Neural cell (in vitro differentiated cells): ENCODE results near the gene OR5B2. TPM values are rescaled to one million over a fixed set of nuclear protein-coding genes. Genes with fewer than 3 reads are reported as not detected.

ENCODE experiments used
- H2AFZ ChIP-seq: fragments of 200-600, 300-800 bp; sonication (generic), shearing (Covaris generic); 2 replicates; pipeline ENCODE4 v1.6.0; 2014; ENCODE audit warnings: low read depth, mild to moderate bottlenecking, antibody characterized with exemption, low read length, moderate library complexity
- H3F3A ChIP-seq: fragments of 200-600 bp; shearing (Covaris generic); 2 replicates; pipeline ENCODE4 v1.6.1; 2016; ENCODE audit warnings: mild to moderate bottlenecking, moderate library complexity, mixed read lengths, antibody characterized with exemption, low read length; ENCODE audit not compliant: insufficient read depth, poor library complexity, severe bottlenecking
- H3K27ac ChIP-seq: fragments of 200-600, 300-800 bp; sonication (generic), shearing (Covaris generic); 2 replicates; pipeline ENCODE4 v1.5.1; 2014; ENCODE audit warnings: mild to moderate bottlenecking, low read length, moderate library complexity
- H3K27me3 ChIP-seq: fragments of 300-800, 200-600 bp; sonication (generic), shearing (Covaris generic); 2 replicates; pipeline ENCODE4 v1.6.0; 2014; ENCODE audit warnings: mild to moderate bottlenecking, low read depth, low read length, moderate library complexity; ENCODE audit not compliant: insufficient read depth
- H3K36me3 ChIP-seq: fragments of 300-800, 200-600 bp; sonication (generic), shearing (Covaris generic); 2 replicates; pipeline ENCODE4 v1.5.1; 2014; ENCODE audit warnings: mild to moderate bottlenecking, antibody characterized with exemption, low read length, moderate library complexity; ENCODE audit not compliant: insufficient read depth
- H3K4me2 ChIP-seq: fragments of 300-800, 200-600 bp; sonication (generic), shearing (Covaris generic); 2 replicates; pipeline ENCODE4 v1.6.0; 2014; ENCODE audit warnings: mild to moderate bottlenecking, low read length
- H3K4me3 ChIP-seq: fragments of 300-800, 200-600 bp; sonication (generic), shearing (Covaris generic); 2 replicates; pipeline ENCODE4 v1.5.1; 2014; ENCODE audit warnings: mild to moderate bottlenecking, low read length, moderate library complexity
- H3K79me2 ChIP-seq: fragments of 200-600 bp; shearing (Covaris generic); replicated peaks from 2 replicates; pipeline ENCODE4 v1.6.0; 2014; ENCODE audit warnings: mild to moderate bottlenecking, low read length, moderate library complexity; ENCODE audit not compliant: insufficient read depth
- H3K9ac ChIP-seq: fragments of 300-800, 200-600 bp; sonication (generic), shearing (Covaris generic); 2 replicates; pipeline ENCODE4 v1.6.1; 2016; ENCODE audit warnings: mild to moderate bottlenecking, low read length, mixed read lengths
- H3K9me2 ChIP-seq: fragments of 200-600 bp; shearing (Covaris generic); 2 replicates; pipeline ENCODE4 v1.6.1; 2016; ENCODE audit warnings: mild to moderate bottlenecking, low read length, mixed read lengths; ENCODE audit not compliant: insufficient read depth
- H3K9me3 ChIP-seq: fragments of 200-600, 300-800 bp; sonication (generic), shearing (Covaris generic); 2 replicates; pipeline ENCODE4 v1.6.1; 2016; ENCODE audit warnings: mild to moderate bottlenecking, mixed run types, low read length, moderate library complexity, mixed read lengths
- H4K20me1 ChIP-seq: fragments of 200-600 bp; shearing (Covaris generic); 2 replicates; pipeline ENCODE4 v1.6.1; 2016; ENCODE audit warnings: mild to moderate bottlenecking, mixed run types; ENCODE audit not compliant: insufficient read depth
- CTCF ChIP-seq: fragments of 450-650 bp; IDR thresholded peaks from 2 replicates; pipeline ENCODE4 v1.5.1; 2014; ENCODE audit warnings: antibody characterized with exemption, mild to moderate bottlenecking, moderate library complexity; ENCODE audit not compliant: poor library complexity, severe bottlenecking
- EP300 ChIP-seq: fragments of 450-650 bp; conservative IDR thresholded peaks from 2 replicates; pipeline ENCODE4 v1.6.1; 2014; ENCODE audit warnings: antibody characterized with exemption, mild to moderate bottlenecking, moderate library complexity; ENCODE audit not compliant: poor library complexity, severe bottlenecking
- EZH2 ChIP-seq: fragments of 200-600, 300-800 bp; shearing (Covaris generic), sonication (generic); IDR thresholded peaks from 2 replicates; pipeline ENCODE4 v1.6.1; 2014; ENCODE audit warnings: antibody characterized with exemption, low read length, borderline replicate concordance, mild to moderate bottlenecking; ENCODE audit not compliant: insufficient read depth, poor library complexity, severe bottlenecking
- MXI1 ChIP-seq: fragments of 450-650 bp; conservative IDR thresholded peaks from 2 replicates; pipeline ENCODE4 v1.6.1; 2014; ENCODE audit warnings: antibody characterized with exemption, mild to moderate bottlenecking; ENCODE audit not compliant: poor library complexity, severe bottlenecking
- POLR2AphosphoS5 ChIP-seq: IDR thresholded peaks from 2 replicates; pipeline ENCODE4 v1.6.1; 2012
- RAD21 ChIP-seq: fragments of 450-650 bp; conservative IDR thresholded peaks from 2 replicates; pipeline ENCODE4 v1.6.1; 2014; ENCODE audit warnings: antibody characterized with exemption, mild to moderate bottlenecking, moderate library complexity
- REST ChIP-seq: IDR thresholded peaks from 2 replicates; pipeline ENCODE4 v1.6.1; 2012; ENCODE audit warnings: borderline replicate concordance
- SMC3 ChIP-seq: fragments of 450-650 bp; conservative IDR thresholded peaks from 2 replicates; pipeline ENCODE4 v1.6.1; 2014; ENCODE audit warnings: antibody characterized with exemption, mild to moderate bottlenecking, moderate library complexity; ENCODE audit not compliant: poor library complexity
- TAF1 ChIP-seq: IDR thresholded peaks from 2 replicates; pipeline ENCODE4 v1.6.1; 2012; ENCODE audit warnings: low read depth
- polyA plus RNA-seq: library from polyadenylated mRNA; depleted of rRNA; stranded (reverse); fragments of >200 nt; gene quantifications from 2 replicates; pipeline ENCODE4 v1.2.3, GENCODE V29; 2014

The OR5B2 gene
- polyA plus RNA-seq, 1 donor from 2014 or later: not detected

- Histone ChIP-seq H3K4me2 (no peak overlapping the region), H3K79me2 (no peaks in the 10 kb centered on the region), H3K4me3 (no peak overlapping the region), H4K20me1 (no peaks in the 10 kb centered on the region), H3K9me2 (no peaks in the 10 kb centered on the region), H2AFZ (no peak overlapping the region), H3K27me3 (no peaks in the 10 kb centered on the region), H3F3A (no peaks in the 10 kb centered on the region), H3K36me3 (no peaks in the 10 kb centered on the region), H3K9ac (no peak overlapping the region), H3K27ac (no peak overlapping the region), H3K9me3 (peaks cover 3% of the 10 kb centered on the region)
- TF ChIP-seq REST: no peak
- TF ChIP-seq SMC3: no peak
- no peak for TF ChIP-seq TAF1
- no peak for TF ChIP-seq EZH2
These were observed 38.4 kb upstream of the OR5B2 start for GRCh38 chr11:58466293-58466692.

GRCh38 chr11:58465690-58466089 lies 37.8 kb upstream of the OR5B2 start:
- H3K27me3 ChIP-seq: no peaks in the 10 kb centered on the region

More at GRCh38 chr11:58465690-58466089, 37.8 kb upstream of the OR5B2 start:
- H3K79me2 ChIP-seq: no peaks in the 10 kb centered on the region
- no peak overlapping the region for H2AFZ ChIP-seq
- H3K9me3 ChIP-seq: peaks cover 3% of the 10 kb centered on the region
- H3K9me2 ChIP-seq: no peaks in the 10 kb centered on the region
- no peak overlapping the region for H3K27ac ChIP-seq
- no peak overlapping the region for H3K9ac ChIP-seq
- no peak overlapping the region for H3K4me3 ChIP-seq
- TF ChIP-seq SMC3 (no peak), EP300 (no peak), TAF1 (no peak), CTCF (no peak), REST (no peak), EZH2 (no peak), POLR2AphosphoS5 (no peak), MXI1 (no peak), RAD21 (no peak)
- H3K4me2 ChIP-seq: no peak overlapping the region
- no peaks in the 10 kb centered on the region for H3F3A ChIP-seq
- no peaks in the 10 kb centered on the region for H3K36me3 ChIP-seq
- no peaks in the 10 kb centered on the region for H4K20me1 ChIP-seq
